HUES64 (cell line): Measurements from ENCODE around the gene ESRRG.

Experiments used
- H3K27ac ChIP-seq: 2 replicates; pipeline ENCODE4 v1.7.0; 2013; ENCODE audit warnings: low read depth, low read length, inconsistent platforms
- H3K27me3 ChIP-seq: 2 replicates; pipeline ENCODE4 v1.6.1; 2013; ENCODE audit warnings: mild to moderate bottlenecking, low read length; ENCODE audit not compliant: insufficient read depth
- H3K36me3 ChIP-seq: 2 replicates; pipeline ENCODE4 v1.6.1; 2013; ENCODE audit warnings: mild to moderate bottlenecking, low read length; ENCODE audit not compliant: insufficient read depth
- H3K4me1 ChIP-seq: 2 replicates; pipeline ENCODE4 v1.6.1; 2013; ENCODE audit warnings: mild to moderate bottlenecking, low read length, moderate library complexity; ENCODE audit not compliant: insufficient read depth
- H3K4me3 ChIP-seq: 2 replicates; pipeline ENCODE4 v1.5.1; 2013; ENCODE audit warnings: mild to moderate bottlenecking, low read length, moderate library complexity
- H3K9ac ChIP-seq: 2 replicates; pipeline ENCODE4 v1.6.1; 2013; ENCODE audit warnings: mild to moderate bottlenecking, low read depth, low read length
- H3K9me3 ChIP-seq: 2 replicates; pipeline ENCODE4 v1.6.1; 2013; ENCODE audit warnings: low read depth, low read length; ENCODE audit not compliant: insufficient read depth
- WGBS: fragments of 150-250, 120-280 bp; methylation state at CpG from one replicate; pipeline ENCODE4 v1.1.7; 2013; ENCODE audit warnings: missing lambda C conversion rate; 5-methylcytosine and 5-hydroxymethylcytosine counted together

Gene ESRRG

DNA sequence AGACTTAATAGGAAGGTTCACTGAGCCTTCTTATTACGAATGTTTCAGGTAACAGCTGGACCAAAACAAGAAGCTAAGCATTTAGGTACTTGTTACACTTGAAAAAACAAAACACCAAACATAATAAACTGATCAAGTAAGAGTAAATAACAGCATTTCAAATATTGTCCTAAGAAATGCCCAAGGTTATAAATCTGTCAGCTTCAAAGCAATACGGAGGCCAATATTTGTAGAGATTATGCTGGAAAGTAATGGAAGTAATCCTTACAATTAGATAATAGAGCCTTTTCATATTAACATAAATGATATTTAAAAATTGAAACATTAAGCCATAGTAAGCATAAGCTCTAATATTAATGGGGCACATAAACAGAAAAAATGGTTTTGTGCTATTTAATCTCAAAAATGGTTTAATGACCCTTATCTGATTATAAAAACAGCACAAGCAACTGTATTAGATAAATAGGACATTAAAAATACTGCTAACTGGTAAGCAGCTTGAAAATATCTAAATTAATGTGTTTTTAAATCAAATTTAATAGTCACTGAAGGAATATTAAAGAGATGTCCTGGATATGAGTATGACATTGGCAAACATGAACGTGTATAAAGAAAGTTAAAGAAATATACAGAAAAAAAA, 256.9 kb downstream of the ESRRG start:
- H3K9ac ChIP-seq = no peak overlapping the region
- no peak overlapping the region for H3K4me3 ChIP-seq
- no peaks in the 10 kb centered on the region for H3K9me3 ChIP-seq
- H3K36me3 ChIP-seq = no peaks in the 10 kb centered on the region
- no peaks in the 10 kb centered on the region for H3K27me3 ChIP-seq
- 93% methylated on average over 1 of the region's 3 CpGs for WGBS
- peaks cover 9% of the 10 kb centered on the region; the same call in 1 of the 2 replicates for H3K4me1 ChIP-seq
- no peak overlapping the region for H3K27ac ChIP-seq

DNA sequence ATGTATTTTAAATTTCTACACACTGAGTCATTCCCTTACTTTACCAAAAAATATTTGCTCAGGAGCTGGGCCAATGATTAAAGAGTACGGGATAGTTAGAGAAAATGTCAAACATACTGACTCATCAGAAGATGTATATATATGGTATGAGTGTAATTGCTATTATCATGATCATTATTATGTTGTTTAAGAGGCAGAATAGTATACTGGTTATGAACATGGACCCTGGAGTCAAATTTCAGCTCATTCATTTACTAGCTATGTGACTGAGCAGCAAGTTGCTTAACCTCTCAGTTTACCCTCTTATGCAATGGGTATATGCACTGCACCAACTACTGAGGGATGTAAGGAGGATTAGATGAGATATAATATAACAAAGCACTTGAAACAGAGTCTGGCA, 258.7 kb downstream of the ESRRG start:
- Histone ChIP-seq H3K4me3 (no peak overlapping the region), H3K27me3 (no peaks in the 10 kb centered on the region), H3K27ac (no peak overlapping the region), H3K9me3 (no peaks in the 10 kb centered on the region), H3K9ac (no peak overlapping the region), H3K36me3 (no peaks in the 10 kb centered on the region), H3K4me1 (peaks cover 10% of the 10 kb centered on the region; the same call in 1 of the 2 replicates)
- 100% methylated on average over 1 of the region's 1 CpG for WGBS

DNA sequence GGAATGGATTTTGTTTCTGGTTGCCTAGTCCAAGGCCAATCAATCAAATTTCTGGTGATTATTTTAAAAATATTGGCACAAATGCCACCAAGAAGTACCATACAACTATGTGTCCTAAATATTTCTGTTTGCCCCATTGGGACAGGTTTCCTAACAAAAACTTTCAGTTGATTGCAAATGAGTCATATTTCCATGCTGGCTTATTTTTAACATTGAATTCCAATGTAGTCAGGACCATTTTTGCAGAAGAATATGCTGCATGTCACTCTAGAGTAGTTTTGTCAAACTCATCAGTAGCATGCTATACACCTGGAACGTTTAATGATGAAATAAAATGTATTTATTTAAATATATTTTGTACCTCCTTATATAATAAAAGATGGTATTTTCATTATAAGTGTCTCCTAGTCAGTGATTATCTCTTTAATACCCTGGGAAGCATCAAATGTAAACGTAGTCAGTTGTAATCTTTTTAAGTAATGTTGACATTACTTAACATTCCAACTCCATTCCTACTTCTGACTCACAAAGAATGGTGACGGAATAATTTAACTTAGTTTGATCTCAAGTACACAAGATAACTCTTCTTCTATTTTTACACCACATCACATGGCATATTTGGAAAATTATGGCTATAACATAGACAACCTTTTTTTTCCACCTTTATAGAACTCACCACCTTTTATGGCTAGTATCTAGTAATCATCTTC, 261.0 kb downstream of the ESRRG start:
- H3K36me3 ChIP-seq = no peaks in the 10 kb centered on the region
- H3K27me3 ChIP-seq = no peaks in the 10 kb centered on the region
- no peaks in the 10 kb centered on the region for H3K9me3 ChIP-seq
- WGBS = 82% methylated on average over 2 of the region's 3 CpGs
- H3K4me1 ChIP-seq = peaks cover 14% of the 10 kb centered on the region; the same call in 1 of the 2 replicates
- no peak overlapping the region for H3K27ac ChIP-seq
- H3K4me3 ChIP-seq = no peak overlapping the region
- H3K9ac ChIP-seq = no peak overlapping the region

DNA sequence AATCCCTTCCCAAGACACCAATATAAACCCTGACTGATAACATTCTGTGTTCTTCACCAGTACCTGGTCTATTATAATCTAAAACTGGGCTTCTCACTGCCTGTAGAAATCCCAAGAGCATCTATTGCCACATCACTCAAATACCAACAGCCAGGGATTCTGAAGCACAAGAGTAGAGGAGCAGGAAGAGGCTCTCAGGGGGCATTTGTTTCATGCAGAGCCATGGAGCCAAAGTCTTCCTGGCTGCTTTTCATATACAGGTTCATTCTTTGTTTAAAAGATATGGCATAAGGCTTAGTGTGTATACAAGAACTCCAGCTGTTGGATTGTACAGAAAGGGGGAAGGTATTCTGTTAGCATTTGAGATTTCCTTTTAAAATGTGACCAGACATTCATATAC, 261.8 kb downstream of the ESRRG start:
- Histone ChIP-seq H3K9me3 (no peaks in the 10 kb centered on the region), H3K4me3 (no peak overlapping the region), H3K27me3 (no peaks in the 10 kb centered on the region), H3K36me3 (no peaks in the 10 kb centered on the region), H3K27ac (no peak overlapping the region), H3K4me1 (peaks cover 22% of the 10 kb centered on the region; the same call in 1 of the 2 replicates), H3K9ac (no peak overlapping the region)

DNA sequence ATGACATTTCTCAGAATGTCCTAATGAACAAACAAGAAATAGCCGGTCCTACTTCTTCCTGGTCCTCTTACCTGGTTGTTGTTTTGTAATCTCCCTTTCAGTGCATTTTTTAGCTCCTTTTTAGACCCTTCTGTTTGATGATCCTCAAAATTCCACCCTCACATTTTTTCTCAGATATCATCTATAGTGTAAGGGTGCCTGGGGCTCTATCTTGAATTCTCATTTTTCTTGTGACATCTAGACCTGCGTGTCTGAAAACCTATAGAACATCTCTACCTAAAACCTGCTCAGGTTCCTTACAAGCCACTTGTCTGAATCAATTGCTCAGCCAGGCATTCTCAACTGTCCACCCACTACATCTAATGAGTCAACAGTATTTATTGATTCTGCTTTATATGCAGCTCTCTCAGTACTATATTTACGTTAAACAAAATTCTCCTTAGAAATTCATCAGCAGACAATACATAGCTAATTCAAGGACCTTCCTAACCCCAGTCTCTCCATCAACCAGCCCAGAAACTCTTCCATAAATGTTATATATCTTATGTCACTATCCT, 263.5 kb downstream of the ESRRG start:
- no peaks in the 10 kb centered on the region for H3K9me3 ChIP-seq
- no peaks in the 10 kb centered on the region for H3K27me3 ChIP-seq
- no peaks in the 10 kb centered on the region for H3K36me3 ChIP-seq
- H3K4me3 ChIP-seq = no peak overlapping the region
- peaks cover 22% of the 10 kb centered on the region; the same call in 1 of the 2 replicates for H3K4me1 ChIP-seq
- H3K9ac ChIP-seq = no peak overlapping the region
- WGBS = 93% methylated on average over 3 of the region's 3 CpGs
- H3K27ac ChIP-seq = no peak overlapping the region

DNA sequence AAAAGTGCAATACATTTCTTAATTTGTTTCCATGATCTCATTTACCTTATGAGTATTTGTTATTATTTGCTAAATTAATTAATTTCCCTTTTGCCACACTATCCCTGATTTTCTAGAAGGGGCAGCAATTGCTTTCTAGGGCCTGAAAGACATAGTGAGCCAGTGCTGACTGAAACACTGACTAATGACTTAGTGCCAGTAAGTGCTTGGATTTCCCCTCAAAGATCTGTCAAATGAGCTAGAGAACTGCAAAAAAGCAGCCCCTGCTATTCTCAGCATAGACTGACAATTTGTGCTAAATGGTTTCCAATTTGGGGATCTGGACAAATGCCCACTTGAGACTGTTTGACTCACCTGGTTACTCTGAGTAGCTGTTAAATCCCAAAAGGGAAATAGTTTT, 264.4 kb downstream of the ESRRG start:
- H3K4me3 ChIP-seq = no peak overlapping the region
- H3K36me3 ChIP-seq = no peaks in the 10 kb centered on the region
- H3K4me1 ChIP-seq = peaks cover 22% of the 10 kb centered on the region; the same call in 1 of the 2 replicates
- no peak overlapping the region for H3K27ac ChIP-seq
- no peaks in the 10 kb centered on the region for H3K9me3 ChIP-seq
- no peaks in the 10 kb centered on the region for H3K27me3 ChIP-seq
- no peak overlapping the region for H3K9ac ChIP-seq

DNA sequence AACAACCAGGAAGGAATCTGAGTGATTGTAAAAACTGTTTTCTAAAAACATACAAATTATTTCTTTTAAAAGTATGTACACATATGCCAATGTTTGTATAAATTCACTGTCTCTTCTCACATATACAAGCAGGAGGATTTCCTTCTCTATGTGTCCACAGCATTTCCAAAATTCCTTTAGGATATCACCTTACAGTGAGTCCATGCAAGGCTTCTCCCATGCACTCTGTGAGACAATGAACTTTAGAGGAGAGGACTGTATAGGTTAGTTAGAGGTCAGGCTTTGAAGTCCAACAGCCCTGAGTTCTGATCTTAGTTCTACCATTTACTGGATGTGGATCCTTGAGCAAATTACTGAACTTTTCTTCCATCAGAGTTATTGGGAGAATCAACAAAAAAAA, 265.9 kb downstream of the ESRRG start:
- no peaks in the 10 kb centered on the region for H3K27me3 ChIP-seq
- H3K4me3 ChIP-seq = no peak overlapping the region
- H3K36me3 ChIP-seq = no peaks in the 10 kb centered on the region
- H3K27ac ChIP-seq = no peak overlapping the region
- no peak overlapping the region for H3K9ac ChIP-seq
- H3K9me3 ChIP-seq = no peaks in the 10 kb centered on the region
- peaks cover 19% of the 10 kb centered on the region; the same call in 1 of the 2 replicates for H3K4me1 ChIP-seq

DNA sequence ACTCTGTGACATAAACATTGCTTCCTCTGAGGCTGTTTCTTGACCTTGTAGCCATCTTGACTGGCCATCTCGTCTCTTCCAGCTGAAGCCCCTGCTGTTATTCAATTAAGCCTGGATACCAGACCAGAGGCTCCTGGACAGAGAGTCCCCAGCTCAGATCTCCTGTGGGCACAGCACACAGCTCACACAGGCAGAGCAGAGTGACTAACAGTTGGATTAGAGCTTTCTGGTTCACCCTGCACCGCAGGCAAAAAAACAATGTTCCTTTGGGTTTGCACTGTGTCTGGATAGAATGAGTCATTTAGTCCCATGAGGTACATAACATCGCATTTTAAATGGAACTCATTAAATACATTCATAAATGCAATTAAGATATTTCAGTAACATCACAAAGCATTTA, 266.5 kb downstream of the ESRRG start:
- no peak overlapping the region for H3K27ac ChIP-seq
- no peaks in the 10 kb centered on the region for H3K27me3 ChIP-seq
- peaks cover 17% of the 10 kb centered on the region; the same call in 1 of the 2 replicates for H3K4me1 ChIP-seq

DNA sequence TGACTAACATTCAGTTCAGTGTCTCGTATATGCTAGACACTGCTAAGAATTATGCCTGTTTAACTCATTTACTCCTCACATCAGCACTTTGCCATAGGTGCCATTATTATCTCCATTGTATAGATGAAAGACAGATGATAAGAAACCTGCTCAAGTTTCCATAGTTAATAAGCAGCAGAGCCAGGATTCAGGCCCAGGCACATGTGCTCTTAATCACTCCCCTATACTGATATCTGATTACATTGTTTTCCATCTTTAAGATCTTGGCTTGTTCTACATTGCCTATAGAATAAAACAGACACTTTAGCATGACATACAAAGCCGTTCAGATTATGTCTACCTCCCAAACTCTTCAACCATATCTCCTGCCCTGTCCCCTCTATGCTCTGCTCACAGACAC, 269.5 kb downstream of the ESRRG start:
- Histone ChIP-seq H3K4me3 (no peak overlapping the region), H3K27ac (no peak overlapping the region), H3K9me3 (no peaks in the 10 kb centered on the region), H3K4me1 (peaks cover 12% of the 10 kb centered on the region; the same call in 1 of the 2 replicates), H3K36me3 (no peaks in the 10 kb centered on the region), H3K9ac (no peak overlapping the region), H3K27me3 (no peaks in the 10 kb centered on the region)
- 94% methylated on average over 2 of the region's 2 CpGs for WGBS

More for the DNA sequence above, 266.5 kb downstream of the ESRRG start:
- Histone ChIP-seq H3K36me3 (no peaks in the 10 kb centered on the region), H3K9ac (no peak overlapping the region), H3K4me3 (no peak overlapping the region), H3K9me3 (no peaks in the 10 kb centered on the region)
- 65% methylated on average over 3 of the region's 3 CpGs for WGBS
